B cell (primary cell): ENCODE measurements around the gene RNGTT. TPM values are rescaled to one million over a fixed set of nuclear protein-coding genes. Genes with fewer than 3 reads are reported as not detected.
A peak's percentile ranks its signal among the peaks of the same experiment; 100 is the strongest.

Experiments used
- ATAC-seq: fragments of 200-7000 bp; cut with Tn5 transposase; one replicate; pipeline ENCODE4 v1.10.0; 2021; ENCODE audit warnings: low read depth, mild to moderate bottlenecking, moderate number of reproducible peaks, moderate library complexity
- CTCF ChIA-PET: fragments of 350-600 bp; sonication (Branson Sonifier 250); formaldehyde crosslinking; loops from one replicate; lab custom pipeline; 2021; ENCODE audit warnings: antibody characterized with exemption, inconsistent platforms; lab: Charles Lee
- POLR2A ChIA-PET: fragments of 350-600 bp; sonication (Branson Sonifier 250); formaldehyde crosslinking; loops from one replicate; lab custom pipeline; 2021; ENCODE audit warnings: antibody characterized with exemption; lab: Charles Lee
- DNase-seq: peaks from one replicate; pipeline ENCODE4 v3.0.0; 2013
- H2AFZ ChIP-seq: 2 replicates; pipeline ENCODE4 v1.6.1; 2012; ENCODE audit warnings: mild to moderate bottlenecking, low read depth, low read length; ENCODE audit not compliant: insufficient read depth, poor library complexity, severe bottlenecking
- H3K27ac ChIP-seq, 2 donors: 1 replicate in 1 of 2; 2 replicates in 1 of 2; pipeline ENCODE4 v1.5.1; 2012 to 2013; ENCODE audit warnings: low read length in 2 of 2, mild to moderate bottlenecking in 2 of 2, moderate library complexity in 1 of 2
- H3K27me3 ChIP-seq, 4 experiments: fragments of 200-600 bp in 1 of 4; sonication (generic) in 1 of 4; replicated peaks in 1 of 4; 1 replicate in 2 of 4; 2 replicates in 2 of 4; pipeline versions ENCODE4 v1.6.1 to v1.7.0; 2013 to 2016; ENCODE audit warnings: low read length in 3 of 4, mild to moderate bottlenecking in 2 of 4, mixed read lengths in 1 of 4, moderate library complexity in 1 of 4; ENCODE audit not compliant: insufficient read depth in 4 of 4, control insufficient read depth in 3 of 4; ENCODE audit errors: control extremely low read depth in 1 of 4
- H3K36me3 ChIP-seq, 2 experiments: replicated peaks in 1 of 2; 1 replicate in 1 of 2; 2 replicates in 1 of 2; pipeline versions ENCODE4 v1.6.1 to v1.7.1; 2013; ENCODE audit warnings: low read length in 1 of 2; ENCODE audit not compliant: insufficient read depth in 2 of 2, control insufficient read depth in 1 of 2; ENCODE audit errors: control extremely low read depth in 1 of 2, extremely low read depth in 1 of 2
- H3K4me1 ChIP-seq, 2 donors: fragments of 200-600 bp in 1 of 2; sonication (generic) in 1 of 2; 1 replicate in 1 of 2; 2 replicates in 1 of 2; pipeline versions ENCODE4 v1.5.1 to v1.6.1; 2013 to 2017; ENCODE audit warnings: low read length in 2 of 2; ENCODE audit not compliant: control insufficient read depth in 2 of 2, insufficient read depth in 2 of 2
- H3K4me2 ChIP-seq: replicated peaks from 2 replicates; pipeline ENCODE3; 2012; ENCODE audit warnings: mild to moderate bottlenecking, low read depth, low read length; ENCODE audit not compliant: poor library complexity, severe bottlenecking
- H3K4me3 ChIP-seq, 5 experiments: fragments of 200-600 bp in 1 of 5; sonication (generic) in 1 of 5; 1 replicate in 3 of 5; 2 replicates in 2 of 5; pipeline versions ENCODE4 v1.5.1 to v1.7.0; 2011 to 2016; ENCODE audit warnings: low read length in 4 of 5, mild to moderate bottlenecking in 4 of 5, low read depth in 2 of 5, control low read depth in 1 of 5, moderate library complexity in 1 of 5; ENCODE audit not compliant: insufficient read depth in 1 of 5; ENCODE audit errors: control extremely low read depth in 1 of 5, extremely low read depth in 1 of 5
- H3K79me2 ChIP-seq: fragments of 200-600 bp; sonication (generic); one replicate; pipeline ENCODE4 v1.6.0; 2016; ENCODE audit warnings: low read length; ENCODE audit not compliant: control insufficient read depth, insufficient read depth
- H3K9ac ChIP-seq: fragments of 200-600 bp; sonication (generic); 2 replicates; pipeline ENCODE4 v1.6.1; 2017; ENCODE audit warnings: mild to moderate bottlenecking, low read length, moderate library complexity
- H3K9me3 ChIP-seq, 3 donors: one replicate each; pipeline versions ENCODE4 v1.6.1 to v1.7.1; 2013; ENCODE audit warnings: low read length in 2 of 3; ENCODE audit not compliant: control insufficient read depth in 2 of 3, insufficient read depth in 1 of 3; ENCODE audit errors: control extremely low read depth in 1 of 3
- H4K20me1 ChIP-seq: 2 replicates; pipeline ENCODE4 v1.6.0; 2012; ENCODE audit warnings: mild to moderate bottlenecking, low read length; ENCODE audit not compliant: insufficient read depth, control insufficient read depth, poor library complexity, severe bottlenecking
- H3K27ac Mint-ChIP-seq: one replicate; pipeline ENCODE4 v1.8.0; 2021; ENCODE audit warnings: mixed read lengths
- H3K27me3 Mint-ChIP-seq: one replicate; pipeline ENCODE4 v1.8.0; 2021; ENCODE audit warnings: mixed read lengths
- H3K4me1 Mint-ChIP-seq: one replicate; pipeline ENCODE4 v1.8.0; 2021; ENCODE audit warnings: mixed read lengths
- H3K4me3 Mint-ChIP-seq: one replicate; pipeline ENCODE4 v1.8.0; 2021; ENCODE audit warnings: mixed read lengths
- H3K9me3 Mint-ChIP-seq: one replicate; pipeline ENCODE4 v1.8.0; 2022; ENCODE audit warnings: mixed read lengths; ENCODE audit not compliant: insufficient read depth
- EZH2 ChIP-seq: IDR thresholded peaks from 2 replicates; pipeline ENCODE4 v1.6.1; 2012; ENCODE audit warnings: borderline replicate concordance, low read depth, mild to moderate bottlenecking, moderate library complexity, low read length; ENCODE audit not compliant: insufficient read depth, poor library complexity, severe bottlenecking
- WGBS: methylation state at CpG from one replicate; pipeline ENCODE4 v1.1.5; 2013; ENCODE audit warnings: missing lambda C conversion rate; ENCODE audit not compliant: insufficient coverage; 5-methylcytosine and 5-hydroxymethylcytosine counted together
- intact Hi-C: fragments of 100-400 bp; cut with micrococcal nuclease; formaldehyde crosslinking; loops from one replicate; pipeline ENCODE4 v1.10.0; 2022
- polyA plus RNA-seq: library from polyadenylated mRNA; depleted of rRNA; stranded (reverse); fragments of >200 nt; gene quantifications from 2 replicates; pipeline ENCODE4 v1.2.3, GENCODE V29; 2012
- total RNA-seq, 2 donors: library from RNA; stranded (reverse); fragments of 120-200 nt in 1 of 2; gene quantifications; 1 replicate in 1 of 2; 2 replicates in 1 of 2; pipeline versions ENCODE4 v1.2.3 to v1.2.4, GENCODE V29; 2013 to 2022
- TF ChIP-seq, protein P1 (sequence below): fragments of 200-600 bp; IDR thresholded peaks from one replicate; pipeline ENCODE4 v1.8.0; 2022; ENCODE audit warnings: antibody characterized with exemption, mild to moderate bottlenecking

RNGTT gene
- total and polyA plus RNA-seq, 2 donors (not counting 1 experiment from before 2014, with no cell fraction given): 10.8 to 29.1 TPM

DNA sequence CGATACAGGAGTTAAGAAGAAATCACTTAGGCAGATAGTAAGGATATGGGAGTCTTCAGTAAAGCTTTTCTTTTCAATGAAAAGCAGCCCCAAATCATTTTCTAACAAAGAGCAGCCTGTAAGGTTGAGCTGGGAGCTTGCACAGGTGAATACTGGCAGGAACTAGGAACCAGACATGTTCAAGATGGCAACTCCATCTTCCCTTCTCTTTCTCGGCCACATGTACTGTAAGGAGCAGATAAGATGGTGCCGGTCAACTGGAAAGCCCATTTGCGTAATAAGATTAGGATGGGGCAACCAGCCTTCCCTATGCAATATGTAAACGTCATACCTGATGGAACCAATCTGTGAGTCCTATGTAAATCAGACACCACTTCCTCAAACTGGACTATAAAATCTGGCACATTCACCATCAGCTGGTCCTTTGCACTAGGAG, 46.2 kb upstream of the RNGTT start:
- Histone ChIP-seq H3K36me3 (no peaks in the 10 kb centered on the region), H4K20me1 (no peaks in the 10 kb centered on the region), H3K4me1 (peaks cover 5 to 6% of the 10 kb centered on the region in 2 donors), H3K27ac (no peak overlapping the region), H3K4me2 (no peak overlapping the region), H3K79me2 (no peaks in the 10 kb centered on the region), H3K27me3 (no peaks in the 10 kb centered on the region), H3K9ac (no peak overlapping the region), H2AFZ (no peak overlapping the region), H3K4me3 (no peak overlapping the region), H3K9me3 (no peaks in the 10 kb centered on the region)
- no peak for DNase-seq
- no peak for ATAC-seq
- H3K27ac Mint-ChIP-seq: no peak overlapping the region
- ChIA-PET POLR2A (no interaction called here), CTCF (no interaction called here)
- WGBS: 94% methylated on average over 3 of the region's 5 CpGs
- no peaks in the 10 kb centered on the region for H3K27me3 Mint-ChIP-seq
- H3K9me3 Mint-ChIP-seq: no peaks in the 10 kb centered on the region
- no peak for TF ChIP-seq EZH2
- TF ChIP-seq, protein P1, sequence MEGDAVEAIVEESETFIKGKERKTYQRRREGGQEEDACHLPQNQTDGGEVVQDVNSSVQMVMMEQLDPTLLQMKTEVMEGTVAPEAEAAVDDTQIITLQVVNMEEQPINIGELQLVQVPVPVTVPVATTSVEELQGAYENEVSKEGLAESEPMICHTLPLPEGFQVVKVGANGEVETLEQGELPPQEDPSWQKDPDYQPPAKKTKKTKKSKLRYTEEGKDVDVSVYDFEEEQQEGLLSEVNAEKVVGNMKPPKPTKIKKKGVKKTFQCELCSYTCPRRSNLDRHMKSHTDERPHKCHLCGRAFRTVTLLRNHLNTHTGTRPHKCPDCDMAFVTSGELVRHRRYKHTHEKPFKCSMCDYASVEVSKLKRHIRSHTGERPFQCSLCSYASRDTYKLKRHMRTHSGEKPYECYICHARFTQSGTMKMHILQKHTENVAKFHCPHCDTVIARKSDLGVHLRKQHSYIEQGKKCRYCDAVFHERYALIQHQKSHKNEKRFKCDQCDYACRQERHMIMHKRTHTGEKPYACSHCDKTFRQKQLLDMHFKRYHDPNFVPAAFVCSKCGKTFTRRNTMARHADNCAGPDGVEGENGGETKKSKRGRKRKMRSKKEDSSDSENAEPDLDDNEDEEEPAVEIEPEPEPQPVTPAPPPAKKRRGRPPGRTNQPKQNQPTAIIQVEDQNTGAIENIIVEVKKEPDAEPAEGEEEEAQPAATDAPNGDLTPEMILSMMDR: no peak
- H3K4me3 Mint-ChIP-seq: no peak overlapping the region
- peaks cover 11% of the 10 kb centered on the region for H3K4me1 Mint-ChIP-seq
- intact Hi-C loops: no loop called here

DNA sequence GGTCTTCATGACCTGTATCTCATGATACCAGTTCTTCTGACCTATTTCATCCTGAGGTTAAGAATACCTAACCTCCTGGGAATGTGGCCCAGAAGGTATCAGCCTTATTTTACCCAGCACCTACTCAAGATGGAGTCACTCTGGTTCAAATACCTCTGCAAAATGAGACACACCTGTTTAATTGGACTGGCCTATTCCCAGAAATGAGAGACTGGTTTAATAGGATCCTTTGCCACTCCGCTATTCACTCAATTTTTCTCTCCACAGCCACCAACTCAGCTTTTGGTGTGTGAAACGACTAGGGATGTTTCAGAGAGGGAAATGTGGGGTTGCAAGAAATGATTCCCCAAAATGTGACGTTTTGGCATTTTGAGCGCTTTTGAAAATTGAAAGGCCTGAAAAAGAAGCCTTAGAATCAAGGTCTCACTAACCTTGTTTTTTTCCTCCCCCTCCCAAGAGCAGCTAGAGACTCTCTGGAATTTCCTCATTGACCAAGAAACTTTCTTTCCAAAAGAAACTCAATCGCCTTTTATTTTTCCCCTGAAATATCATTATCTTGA, 45.5 kb upstream of the RNGTT start:
- Histone ChIP-seq H3K9me3 (no peaks in the 10 kb centered on the region), H3K79me2 (no peaks in the 10 kb centered on the region), H3K4me1 (peaks cover 5 to 6% of the 10 kb centered on the region in 2 donors), H3K4me2 (peak overlapping the region; percentile 50), H3K27ac (no peak overlapping the region), H3K9ac (no peak overlapping the region), H2AFZ (peak overlapping the region; percentile 69), H3K36me3 (no peaks in the 10 kb centered on the region), H3K27me3 (no peaks in the 10 kb centered on the region), H3K4me3 (peak overlapping the region in 1 of 5 experiments; percentile 16), H4K20me1 (no peaks in the 10 kb centered on the region)
- ATAC-seq: no peak
- H3K4me1 Mint-ChIP-seq: peaks cover 11% of the 10 kb centered on the region
- no peaks in the 10 kb centered on the region for H3K27me3 Mint-ChIP-seq
- DNase-seq: no peak
- no peaks in the 10 kb centered on the region for H3K9me3 Mint-ChIP-seq
- TF ChIP-seq, protein P1: no peak
- TF ChIP-seq EZH2: no peak
- 80% methylated on average over 1 of the region's 5 CpGs for WGBS
- no peak overlapping the region for H3K27ac Mint-ChIP-seq
- intact Hi-C loops: no loop called here
- POLR2A ChIA-PET: no interaction called here
- H3K4me3 Mint-ChIP-seq: no peak overlapping the region
- CTCF ChIA-PET: no interaction called here
